ENCODE results near the gene ATP23. TPM values are rescaled to one million over a fixed set of nuclear protein-coding genes. Genes with fewer than 3 reads are reported as not detected.

The ATP23 gene
- total RNA-seq, 2 donors from 2014 or later, result 5.6 to 5.7 TPM

Other genes starting within 250 kb of the ATP23 start
- 100 to 1,000 TPM; 186 to 279 TPM for gene OS9, start 247.4 kb upstream of the ATP23 start, total RNA-seq
- gene AGAP2, start 202.8 kb upstream of the ATP23 start, total RNA-seq, result 1 to 10 TPM; 1.8 to 2.2 TPM
- gene TSPAN31, start 196.5 kb upstream of the ATP23 start, total RNA-seq, result 10 to 100 TPM; 20.1 to 26.3 TPM
- 10 to 100 TPM; 65.3 to 66.0 TPM for gene CDK4, start 189.3 kb upstream of the ATP23 start, total RNA-seq
- gene MARCHF9, start 186.5 kb upstream of the ATP23 start, total RNA-seq, result 1 to 10 TPM; 7.4 to 9.4 TPM
- gene CYP27B1, start 174.5 kb upstream of the ATP23 start, total RNA-seq, result 1 to 10 TPM in 1 of 2 donors, under 1 TPM in 1; 0.57 to 1.1 TPM
- gene METTL1, start 169.5 kb upstream of the ATP23 start, total RNA-seq, result 10 to 100 TPM; 16.6 to 22.8 TPM
- gene EEF1AKMT3, start 169.0 kb upstream of the ATP23 start, total RNA-seq, result 1 to 10 TPM; 7.9 to 9.3 TPM
- 10 to 100 TPM; 15.9 to 16.4 TPM for gene TSFM, start 158.8 kb upstream of the ATP23 start, total RNA-seq
- 1 to 10 TPM; 5.6 to 6.3 TPM for gene AVIL, start 122.8 kb upstream of the ATP23 start, total RNA-seq
- 100 to 1,000 TPM; 135 to 138 TPM for gene CTDSP2, start 94.8 kb upstream of the ATP23 start, total RNA-seq

Measured in posterior vena cava (tissue), 2 donors.